Stimulated activated naive B cell treated with anti-CD40 and anti-IgM and Interleukin-4, amounts not matched to agents 10 μg/mL and 1 μg/mL and 100 μg/mL, for 72 hours (primary cell): ENCODE results near the gene TJP3.

ENCODE experiments used
- ATAC-seq, 2 donors: fragments of 150-1000 bp; cut with Tn5 transposase; replicated peaks; 2 replicates each; pipeline ENCODE4 v1.10.0; 2021; ENCODE audit warnings: moderate library complexity in 1 of 2
- DNase-seq: peaks from one replicate; pipeline ENCODE4 v3.0.0; 2021
- H3K27ac Mint-ChIP-seq: one replicate; pipeline ENCODE4 v1.8.0; 2022; ENCODE audit warnings: mild to moderate bottlenecking, mixed read lengths
- H3K27me3 Mint-ChIP-seq, 2 donors: one replicate each; pipeline ENCODE4 v1.8.0; 2022; ENCODE audit warnings: mixed read lengths in 2 of 2
- H3K36me3 Mint-ChIP-seq, 2 donors: one replicate each; pipeline ENCODE4 v1.8.0; 2022; ENCODE audit warnings: mixed read lengths in 2 of 2, mild to moderate bottlenecking in 1 of 2
- H3K4me1 Mint-ChIP-seq, 2 donors: one replicate each; pipeline ENCODE4 v1.8.0; 2022; ENCODE audit warnings: mixed read lengths in 2 of 2, mild to moderate bottlenecking in 1 of 2
- H3K4me3 Mint-ChIP-seq, 2 donors: one replicate each; pipeline ENCODE4 v1.8.0; 2022; ENCODE audit warnings: mild to moderate bottlenecking in 2 of 2, mixed read lengths in 2 of 2, moderate library complexity in 1 of 2
- H3K9me3 Mint-ChIP-seq, 2 donors: one replicate each; pipeline ENCODE4 v1.8.0; 2022; ENCODE audit warnings: mixed read lengths in 2 of 2, mild to moderate bottlenecking in 1 of 2

Gene TJP3

DNA sequence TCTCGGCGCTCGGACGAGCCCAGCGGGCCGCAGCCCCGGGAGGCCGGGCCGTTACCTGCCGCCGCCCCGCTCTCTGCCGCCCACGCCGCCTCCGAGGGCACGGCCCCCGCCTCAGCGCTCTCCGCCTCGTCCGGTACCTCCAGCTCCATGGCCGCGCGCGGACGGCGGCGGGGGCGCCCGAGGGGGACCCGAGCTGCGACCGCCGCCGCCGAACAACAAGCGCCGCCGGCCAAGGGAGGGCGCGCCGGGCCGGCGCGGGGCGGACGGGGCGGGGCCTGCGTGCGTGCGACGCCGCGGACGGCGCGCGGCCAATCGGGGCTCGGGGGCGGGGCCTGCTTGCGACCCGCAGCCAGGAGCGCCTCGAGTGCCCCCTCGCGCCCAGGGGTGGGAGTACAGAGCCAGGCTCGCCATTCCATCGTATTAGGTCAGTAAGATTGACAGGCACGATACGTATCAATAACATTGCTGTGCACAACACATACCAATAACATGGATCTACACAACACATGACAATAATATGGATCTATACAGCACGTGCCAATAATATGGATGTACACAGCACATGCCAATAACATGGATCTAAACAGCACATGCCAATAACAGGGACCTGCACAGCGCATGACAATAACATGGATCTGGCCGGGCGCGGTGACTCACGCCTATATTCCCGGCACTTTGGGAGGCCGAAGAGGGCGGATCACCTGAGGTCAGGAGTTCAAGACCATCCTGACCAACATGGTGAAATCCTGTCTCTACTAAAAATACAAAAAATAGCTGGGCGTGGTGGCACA lies 7.7 kb upstream of the TJP3 start, which contains the start of gene PIP5K1C:
Gene PIP5K1C (minus strand): TSS at position 227 of the 791 bp plus-strand sequence. CDS start 78 bp downstream, at position 149.
- no peaks in the 10 kb centered on the region for H3K9me3 Mint-ChIP-seq
- peaks cover 25 to 46% of the 10 kb centered on the region in 2 donors for H3K4me1 Mint-ChIP-seq
- peak within 1 kb of the TSS; percentile 91 for H3K27ac Mint-ChIP-seq
- DNase-seq, result peak; percentile 86
- H3K27me3 Mint-ChIP-seq, result peaks cover 4 to 5% of the 10 kb centered on the region in 2 donors
- H3K4me3 Mint-ChIP-seq, result peak within 1 kb of the TSS; percentile 91 to 96
- H3K36me3 Mint-ChIP-seq, result peaks cover 9 to 11% of the 10 kb centered on the region in 2 donors
- peak; percentile 77 to 91 for ATAC-seq

GRCh38 chr19:3701200-3701599 lies 7.0 kb upstream of the TJP3 start:
- Mint-ChIP-seq H3K9me3 (no peaks in the 10 kb centered on the region), H3K27ac (no peak overlapping the region), H3K4me3 (no peak overlapping the region), H3K36me3 (peaks cover 5 to 6% of the 10 kb centered on the region in 2 donors), H3K27me3 (peaks cover 4 to 11% of the 10 kb centered on the region in 2 donors), H3K4me1 (peaks cover 24 to 46% of the 10 kb centered on the region in 2 donors)
- ATAC-seq (no peak), DNase-seq (no peak)

- no peaks in the 10 kb centered on the region for H3K36me3 Mint-ChIP-seq
- DNase-seq (no peak), ATAC-seq (no peak)
- peaks cover 15 to 45% of the 10 kb centered on the region in 2 donors for H3K27me3 Mint-ChIP-seq
- no peaks in the 10 kb centered on the region for H3K9me3 Mint-ChIP-seq
- peaks cover 5 to 11% of the 10 kb centered on the region in 2 donors for H3K4me1 Mint-ChIP-seq
- H3K27ac Mint-ChIP-seq, result no peak overlapping the region
- no peak overlapping the region for H3K4me3 Mint-ChIP-seq
Measured at GRCh38 chr19:3707868-3708206, 347 bp upstream of the TJP3 start.

DNA sequence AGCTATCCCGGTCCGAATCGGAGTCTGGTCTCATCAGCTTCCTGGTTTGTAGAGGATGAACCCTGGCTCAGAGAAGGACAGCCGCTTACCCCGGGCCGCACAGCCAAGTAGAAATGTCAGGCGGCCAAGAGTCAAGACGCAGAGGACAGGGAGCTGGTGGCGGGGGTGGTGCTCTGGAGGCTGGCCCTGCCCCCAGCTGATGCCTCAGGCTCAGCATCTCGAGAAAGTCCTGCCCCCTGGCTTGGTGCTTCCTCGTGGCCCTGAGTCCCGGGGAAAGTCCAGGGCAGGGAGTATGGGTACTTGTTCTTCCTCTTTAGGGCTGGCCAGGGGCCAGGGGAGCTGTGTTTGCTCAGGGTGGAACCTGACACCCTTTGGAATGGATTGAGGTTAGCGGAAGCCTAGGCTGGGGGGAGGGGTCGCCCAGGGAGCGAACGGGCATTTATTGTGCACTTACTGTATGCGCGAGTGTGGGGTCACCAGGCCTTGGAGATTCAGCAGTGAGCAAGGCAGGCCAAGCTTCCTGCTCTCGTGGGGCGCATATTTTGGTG lies 2.2 kb downstream of the TJP3 start:
- Mint-ChIP-seq H3K27ac (no peak overlapping the region), H3K4me3 (peak overlapping the region in 1 of 2 donors; percentile 11), H3K27me3 (peaks cover 12 to 41% of the 10 kb centered on the region in 2 donors), H3K4me1 (peaks cover 8 to 11% of the 10 kb centered on the region in 2 donors), H3K36me3 (no peaks in the 10 kb centered on the region), H3K9me3 (no peaks in the 10 kb centered on the region)
- DNase-seq (no peak), ATAC-seq (peak; percentile 72 to 77)

DNA sequence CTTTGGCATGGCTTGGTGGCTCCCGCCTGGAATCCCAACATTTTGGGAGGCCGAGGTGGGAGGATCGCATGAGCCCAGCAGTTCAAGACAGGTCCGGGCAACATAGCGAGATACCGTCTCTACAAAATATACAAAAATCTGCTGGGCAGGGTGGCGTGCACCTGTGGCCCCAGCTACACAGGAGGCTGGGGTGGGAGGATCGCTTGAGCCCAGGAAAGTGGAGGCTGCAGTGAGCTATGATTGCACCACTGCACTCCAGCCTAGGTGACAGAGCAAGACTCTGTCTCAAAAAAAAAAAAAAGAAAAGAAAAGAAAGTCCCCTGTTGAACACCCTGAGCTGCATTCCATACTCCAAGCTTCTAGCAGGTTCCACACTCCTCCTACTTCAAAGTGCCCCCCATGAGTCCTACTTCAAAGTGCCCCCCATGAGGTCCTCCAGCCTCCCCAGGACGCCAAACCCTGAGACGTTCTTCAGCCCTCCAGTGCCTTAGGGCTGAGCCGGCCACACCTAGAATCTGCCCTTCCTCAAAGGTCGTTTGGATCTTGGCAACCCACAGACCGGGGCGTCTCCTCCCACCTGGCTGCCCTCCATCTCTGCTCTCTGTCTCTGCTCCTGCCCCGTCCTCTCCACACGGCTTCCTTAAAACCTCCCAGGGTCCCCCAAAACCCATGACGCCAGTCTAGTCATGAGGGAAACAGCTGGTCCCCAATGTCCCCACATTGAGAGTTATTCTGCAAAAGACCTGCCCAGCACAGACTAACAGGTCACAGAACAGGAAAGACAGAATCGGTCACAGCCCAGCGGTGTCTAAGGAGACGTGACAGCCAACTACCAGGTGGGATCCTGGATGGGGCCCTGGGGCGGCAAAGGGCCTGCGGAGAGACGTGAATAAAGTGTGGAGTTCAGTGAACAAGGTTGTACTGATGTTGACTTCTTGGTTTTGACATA lies 4.8 kb downstream of the TJP3 start:
- Mint-ChIP-seq H3K9me3 (no peaks in the 10 kb centered on the region), H3K36me3 (no peaks in the 10 kb centered on the region), H3K4me1 (peaks cover 6% of the 10 kb centered on the region in 2 donors), H3K4me3 (no peak overlapping the region), H3K27me3 (peaks cover 11 to 30% of the 10 kb centered on the region in 2 donors), H3K27ac (no peak overlapping the region)
- ATAC-seq (no peak), DNase-seq (no peak)

- DNase-seq, result no peak
- H3K4me3 Mint-ChIP-seq, result no peak overlapping the region
- no peaks in the 10 kb centered on the region for H3K36me3 Mint-ChIP-seq
- H3K9me3 Mint-ChIP-seq, result no peaks in the 10 kb centered on the region
- peaks cover 5 to 30% of the 10 kb centered on the region in 2 donors for H3K27me3 Mint-ChIP-seq
- H3K4me1 Mint-ChIP-seq, result peaks cover 4 to 8% of the 10 kb centered on the region in 2 donors
- no peak overlapping the region for H3K27ac Mint-ChIP-seq
- no peak for ATAC-seq
Measured at GRCh38 chr19:3716147-3716668, 8.0 kb downstream of the TJP3 start.

GRCh38 chr19:3719868-3720267 lies 11.7 kb downstream of the TJP3 start:
- no peak overlapping the region for H3K4me3 Mint-ChIP-seq
- no peaks in the 10 kb centered on the region for H3K9me3 Mint-ChIP-seq
- no peak for ATAC-seq
- peaks cover 0 to 1% of the 10 kb centered on the region in 2 donors for H3K36me3 Mint-ChIP-seq
- no peak overlapping the region for H3K27ac Mint-ChIP-seq
- H3K27me3 Mint-ChIP-seq, result peaks cover 17 to 48% of the 10 kb centered on the region in 2 donors
- DNase-seq, result no peak
- H3K4me1 Mint-ChIP-seq, result peaks cover 9 to 16% of the 10 kb centered on the region in 2 donors

DNA sequence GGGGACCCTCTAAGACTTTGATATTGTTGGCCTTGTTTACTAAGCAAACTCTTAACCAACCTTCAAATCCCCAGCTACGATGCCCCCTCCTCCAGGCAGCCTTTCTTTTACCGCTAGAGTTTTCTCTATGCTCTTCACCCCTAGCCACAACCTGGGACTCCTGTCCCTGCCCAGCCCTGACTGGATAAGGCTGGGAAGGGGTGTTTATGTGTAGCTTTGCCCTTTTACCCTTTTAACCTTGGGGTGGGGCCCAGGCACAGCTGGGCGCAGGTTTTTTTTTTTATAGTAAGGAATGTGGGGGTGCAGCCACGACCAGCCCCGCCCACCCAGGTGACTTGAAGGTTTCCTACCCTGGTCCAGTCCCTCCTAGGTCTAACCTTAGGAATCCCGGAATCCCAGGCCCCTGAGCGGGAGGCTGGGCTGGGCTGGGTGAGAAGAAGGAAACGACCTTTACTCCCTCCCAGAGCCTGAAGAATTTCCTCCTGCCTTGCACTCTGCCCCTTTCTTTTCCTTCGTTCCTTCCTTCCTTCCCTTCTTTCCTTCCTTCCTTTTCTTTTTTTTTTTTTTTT lies 12.2 kb downstream of the TJP3 start:
- no peaks in the 10 kb centered on the region for H3K9me3 Mint-ChIP-seq
- peaks cover 17 to 48% of the 10 kb centered on the region in 2 donors for H3K27me3 Mint-ChIP-seq
- peaks cover 0 to 1% of the 10 kb centered on the region in 2 donors for H3K36me3 Mint-ChIP-seq
- ATAC-seq, result no peak
- no peak for DNase-seq
- no peak overlapping the region for H3K4me3 Mint-ChIP-seq
- H3K4me1 Mint-ChIP-seq, result peaks cover 9 to 16% of the 10 kb centered on the region in 2 donors
- peak overlapping the region; percentile 9 for H3K27ac Mint-ChIP-seq

DNA sequence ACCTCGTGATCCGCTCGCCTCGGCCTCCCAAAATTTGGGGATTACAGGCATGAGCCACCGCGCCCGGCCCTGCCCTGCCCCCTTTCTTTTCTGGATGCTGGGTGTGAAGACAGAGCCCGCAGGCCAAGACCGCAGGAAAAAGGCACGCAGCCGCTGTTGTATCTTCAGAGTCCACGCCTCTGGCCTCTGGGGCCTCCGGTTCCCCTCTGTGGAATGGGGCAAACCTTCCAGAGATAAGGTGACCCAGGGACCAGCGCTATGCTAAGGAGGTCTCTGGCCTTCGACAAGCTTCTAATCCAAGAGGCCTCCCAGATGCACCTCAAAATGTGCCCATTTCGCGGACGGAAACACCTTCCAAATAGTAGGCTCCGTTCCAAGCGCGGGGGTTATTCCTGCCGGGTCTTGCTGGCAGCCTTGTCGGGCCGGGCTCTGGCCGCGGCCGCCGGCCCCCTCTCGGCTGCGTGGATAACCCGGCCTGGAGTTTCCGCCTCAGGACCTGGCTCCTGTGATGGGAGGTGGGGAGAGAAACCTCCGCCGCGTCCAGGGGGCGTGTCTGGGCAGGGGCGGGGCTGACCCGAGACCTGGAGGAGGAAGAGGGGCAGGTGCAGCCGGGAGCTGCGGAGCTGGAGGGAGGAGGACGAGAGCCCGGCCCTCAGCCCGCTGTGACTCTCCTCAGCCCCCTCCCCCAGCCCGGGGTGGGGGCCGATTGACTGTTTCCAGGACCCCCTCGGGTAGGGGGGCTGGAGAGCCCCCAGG lies 13.1 kb downstream of the TJP3 start:
- DNase-seq (peak; percentile 86), ATAC-seq (peak; percentile 81 to 93)
- H3K27me3 Mint-ChIP-seq, result peaks cover 17 to 48% of the 10 kb centered on the region in 2 donors
- H3K9me3 Mint-ChIP-seq, result no peaks in the 10 kb centered on the region
- H3K4me3 Mint-ChIP-seq, result peak overlapping the region; percentile 72 to 73
- peaks cover 0 to 1% of the 10 kb centered on the region in 2 donors for H3K36me3 Mint-ChIP-seq
- peaks cover 9 to 16% of the 10 kb centered on the region in 2 donors for H3K4me1 Mint-ChIP-seq
- H3K27ac Mint-ChIP-seq, result peak overlapping the region; percentile 25

DNA sequence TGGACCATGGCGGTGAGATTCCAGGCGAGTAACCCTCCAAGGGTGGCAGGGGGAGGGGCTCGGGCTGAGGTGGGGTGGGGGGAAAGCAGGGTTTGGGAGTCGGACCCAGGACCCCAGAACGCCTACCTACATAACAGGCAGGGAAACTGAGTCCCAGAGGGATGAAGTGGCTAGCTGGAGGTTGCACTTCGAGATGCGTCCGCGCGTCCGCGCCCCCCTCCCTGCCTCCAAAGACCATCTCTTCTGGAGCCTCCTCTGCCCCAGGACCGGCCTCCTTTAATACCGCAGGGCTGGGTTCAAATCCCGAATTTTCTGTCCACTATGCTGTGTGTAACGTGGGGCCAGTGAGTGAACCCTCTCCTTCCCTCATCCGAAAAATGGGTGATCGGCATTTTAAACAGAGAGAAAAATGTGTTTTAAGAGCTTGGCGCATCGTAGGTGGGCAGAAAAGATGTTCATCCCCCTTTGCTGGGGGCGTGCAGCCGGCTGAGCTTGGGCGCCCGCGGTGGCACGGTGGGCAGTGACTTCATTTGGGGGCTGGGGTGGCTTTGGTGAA lies 13.8 kb downstream of the TJP3 start:
- peaks cover 17 to 48% of the 10 kb centered on the region in 2 donors for H3K27me3 Mint-ChIP-seq
- ATAC-seq, result no peak
- H3K4me3 Mint-ChIP-seq, result peak overlapping the region; percentile 21 to 73
- peaks cover 0 to 1% of the 10 kb centered on the region in 2 donors for H3K36me3 Mint-ChIP-seq
- H3K4me1 Mint-ChIP-seq, result peaks cover 9 to 16% of the 10 kb centered on the region in 2 donors
- no peak for DNase-seq
- no peaks in the 10 kb centered on the region for H3K9me3 Mint-ChIP-seq
- no peak overlapping the region for H3K27ac Mint-ChIP-seq

DNA sequence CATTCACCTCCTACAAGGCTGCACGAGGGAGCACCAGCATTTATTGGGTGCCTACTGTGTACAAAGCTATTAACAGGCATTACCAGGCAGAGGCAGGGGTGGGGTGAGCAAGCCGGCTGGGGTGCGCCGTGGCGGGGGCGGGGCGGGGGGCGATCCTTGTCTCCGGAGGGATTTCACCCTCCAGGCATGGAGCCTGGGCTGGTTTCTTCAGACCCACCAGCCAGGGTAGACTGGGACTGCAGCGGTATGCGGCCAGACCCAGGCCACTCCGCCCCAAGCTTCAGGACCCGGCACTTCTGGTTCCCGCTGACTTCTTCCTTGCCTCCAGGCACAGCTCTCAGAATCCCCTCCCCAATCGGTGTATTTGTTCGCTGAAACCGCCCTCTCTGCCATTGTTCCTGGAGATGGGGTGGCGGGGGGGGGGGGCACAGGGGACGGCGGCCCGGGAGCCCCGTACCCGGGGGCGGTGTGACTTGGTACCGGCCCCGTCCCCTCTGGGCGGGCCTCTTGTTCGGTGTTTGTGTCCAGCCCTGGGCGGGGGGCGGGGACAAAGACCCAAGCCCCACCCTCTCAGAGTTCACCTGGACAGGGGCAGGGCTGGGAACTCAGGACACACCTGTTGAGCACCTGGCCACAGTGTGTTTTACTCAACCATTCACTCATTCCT lies 14.4 kb downstream of the TJP3 start:
- peaks cover 17 to 48% of the 10 kb centered on the region in 2 donors for H3K27me3 Mint-ChIP-seq
- H3K9me3 Mint-ChIP-seq, result no peaks in the 10 kb centered on the region
- no peak for DNase-seq
- H3K27ac Mint-ChIP-seq, result no peak overlapping the region
- ATAC-seq, result no peak
- peak overlapping the region; percentile 21 to 29 for H3K4me3 Mint-ChIP-seq
- H3K4me1 Mint-ChIP-seq, result peaks cover 9 to 16% of the 10 kb centered on the region in 2 donors
- peaks cover 0 to 1% of the 10 kb centered on the region in 2 donors for H3K36me3 Mint-ChIP-seq

DNA sequence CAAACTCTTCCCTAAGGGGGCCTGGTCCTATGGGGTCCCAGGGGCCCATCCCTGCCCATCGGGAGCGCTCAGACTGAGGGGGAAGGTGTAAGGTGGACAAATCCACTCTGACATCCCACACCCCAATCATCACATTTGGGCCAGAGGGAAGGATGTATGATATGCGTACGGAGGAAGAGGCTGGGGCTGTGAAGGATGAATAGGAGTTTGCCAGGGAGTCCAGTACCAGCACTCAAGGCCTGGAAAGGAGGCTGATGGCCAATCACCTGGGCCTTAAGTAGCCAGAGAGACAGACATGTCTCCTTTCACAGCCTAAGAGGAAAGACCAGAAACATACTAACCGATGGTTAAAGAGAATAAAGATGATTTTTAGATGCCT lies 14.9 kb downstream of the TJP3 start:
- Mint-ChIP-seq H3K4me3 (no peak overlapping the region), H3K4me1 (peaks cover 9 to 16% of the 10 kb centered on the region in 2 donors), H3K27ac (no peak overlapping the region), H3K36me3 (peaks cover 0 to 1% of the 10 kb centered on the region in 2 donors), H3K27me3 (peaks cover 17 to 48% of the 10 kb centered on the region in 2 donors), H3K9me3 (no peaks in the 10 kb centered on the region)
- ATAC-seq (no peak), DNase-seq (no peak)
